Subcutaneous abdominal adipose tissue (tissue), 5 donors: ENCODE results near the gene NELFB.

Experiments
- H3K27ac ChIP-seq: one replicate; pipeline ENCODE4 v1.7.0; 2013; ENCODE audit warnings: low read depth, mild to moderate bottlenecking, inconsistent platforms, low read length, moderate library complexity
- H3K27me3 ChIP-seq, 5 donors: one replicate each; pipeline ENCODE4 v1.7.0; 2013; ENCODE audit warnings: low read length in 5 of 5, inconsistent platforms in 1 of 5; ENCODE audit not compliant: control insufficient read depth in 5 of 5, insufficient read depth in 4 of 5
- H3K36me3 ChIP-seq, 5 donors: one replicate each; pipeline ENCODE4 v1.7.0; 2013; ENCODE audit warnings: low read length in 5 of 5; ENCODE audit not compliant: control insufficient read depth in 5 of 5, insufficient read depth in 5 of 5
- H3K4me1 ChIP-seq, 5 donors: one replicate each; pipeline ENCODE4 v1.7.0; 2013; ENCODE audit warnings: low read length in 5 of 5, mild to moderate bottlenecking in 3 of 5, moderate library complexity in 1 of 5; ENCODE audit not compliant: control insufficient read depth in 5 of 5, insufficient read depth in 5 of 5
- H3K4me3 ChIP-seq, 5 donors: one replicate each; pipeline ENCODE4 v1.7.0; 2013; ENCODE audit warnings: low read length in 5 of 5, low read depth in 1 of 5
- H3K9ac ChIP-seq, 5 donors: one replicate each; pipeline ENCODE4 v1.7.0; 2013; ENCODE audit warnings: low read length in 5 of 5, mild to moderate bottlenecking in 4 of 5, moderate library complexity in 3 of 5
- H3K9me3 ChIP-seq, 5 donors: one replicate each; pipeline ENCODE4 v1.7.0; 2013; ENCODE audit warnings: low read length in 5 of 5; ENCODE audit not compliant: control insufficient read depth in 5 of 5
- donor health status: healthy.
- donor health status: healthy.
- donor health status: healthy.
- donor health status: healthy.
- donor health status: healthy.

The NELFB gene

DNA sequence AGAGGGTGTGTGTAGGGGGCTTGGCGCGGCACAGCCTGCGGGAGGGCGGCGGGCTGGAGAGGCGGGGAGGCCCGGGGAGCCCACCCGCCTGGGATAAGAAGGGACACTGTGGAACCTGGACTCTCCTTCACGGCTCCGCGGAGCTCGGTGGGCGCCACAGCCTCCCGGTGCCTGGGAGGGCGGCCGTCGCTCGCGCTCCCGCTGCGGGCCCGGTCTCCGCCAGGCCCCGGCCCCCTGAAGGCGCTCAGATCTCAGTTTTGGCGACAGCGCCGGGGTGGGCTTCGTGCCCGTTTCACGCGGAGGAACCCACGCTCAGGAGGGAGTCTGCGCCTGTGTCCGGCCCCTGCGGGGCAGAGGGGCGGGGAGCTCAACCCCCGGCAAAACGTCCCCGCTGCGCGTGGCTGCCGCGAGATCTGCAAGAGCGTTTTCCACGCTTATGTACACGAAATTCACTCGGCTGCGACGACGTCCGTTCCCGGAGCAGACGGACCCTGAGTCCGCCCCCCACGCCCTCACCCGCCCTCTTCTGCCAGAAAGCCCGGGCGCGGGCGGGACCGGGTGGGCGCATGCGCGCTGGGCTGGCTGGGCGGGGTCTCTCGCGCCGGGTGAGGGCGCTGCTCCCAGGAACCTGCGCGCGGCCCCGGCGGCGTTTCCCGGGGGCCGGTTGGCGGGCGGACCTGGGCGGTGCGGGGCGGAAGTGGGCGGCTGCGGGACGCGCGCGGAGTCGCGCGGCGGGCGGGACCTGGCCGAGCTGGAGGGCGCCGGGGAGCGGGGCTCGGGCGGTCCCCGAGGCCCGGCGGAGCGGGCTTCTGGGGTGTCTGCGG lies at the start of gene NELFB:
Gene NELFB, plus strand, starts transcription at position 704 of the 824 bp plus-strand sequence.
- H3K9me3 ChIP-seq: no peaks in the 10 kb centered on the region
- H3K9ac ChIP-seq: peak within 1 kb of the TSS; percentile 28 to 94 (median 83)
- H3K4me1 ChIP-seq: peaks cover 7 to 45% (median 38%) of the 10 kb centered on the region in 5 donors
- H3K27ac ChIP-seq: peak within 1 kb of the TSS; percentile 62
- H3K27me3 ChIP-seq: no peaks in the 10 kb centered on the region
- peaks cover 0 to 19% (median 17%) of the 10 kb centered on the region in 5 donors for H3K36me3 ChIP-seq
- H3K4me3 ChIP-seq: peak within 1 kb of the TSS; percentile 81 to 98 (median 91)

DNA sequence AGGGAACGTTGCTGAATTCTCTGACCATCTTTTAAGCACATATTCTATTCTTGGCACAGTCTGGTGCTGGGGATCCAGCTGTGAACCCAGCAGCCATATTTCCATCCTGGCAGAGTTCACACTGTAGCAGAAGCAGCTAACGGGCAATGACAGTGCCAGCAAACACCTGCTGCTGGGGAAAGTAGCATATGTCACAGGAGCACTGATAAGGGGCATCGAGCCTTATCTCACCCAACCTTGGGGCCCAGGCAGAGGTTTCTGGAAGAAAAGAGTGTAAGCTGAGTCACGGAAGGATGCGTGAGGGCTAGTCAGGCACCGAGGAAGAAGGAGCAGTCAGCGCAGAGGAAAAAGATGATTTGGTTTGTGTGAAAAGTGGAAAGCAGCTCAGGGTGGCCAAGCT lies 48.5 kb upstream of the NELFB start:
- Histone ChIP-seq H3K36me3 (peaks cover 0 to 7% (median 2%) of the 10 kb centered on the region in 5 donors), H3K27me3 (no peaks in the 10 kb centered on the region), H3K9me3 (no peaks in the 10 kb centered on the region), H3K9ac (peak overlapping the region in 3 of 5 donors; percentile 25 to 97 (median 94)), H3K4me1 (peaks cover 16 to 45% (median 44%) of the 10 kb centered on the region in 5 donors), H3K4me3 (peak overlapping the region in 3 of 5 donors; percentile 83 to 97 (median 96)), H3K27ac (no peak overlapping the region)

DNA sequence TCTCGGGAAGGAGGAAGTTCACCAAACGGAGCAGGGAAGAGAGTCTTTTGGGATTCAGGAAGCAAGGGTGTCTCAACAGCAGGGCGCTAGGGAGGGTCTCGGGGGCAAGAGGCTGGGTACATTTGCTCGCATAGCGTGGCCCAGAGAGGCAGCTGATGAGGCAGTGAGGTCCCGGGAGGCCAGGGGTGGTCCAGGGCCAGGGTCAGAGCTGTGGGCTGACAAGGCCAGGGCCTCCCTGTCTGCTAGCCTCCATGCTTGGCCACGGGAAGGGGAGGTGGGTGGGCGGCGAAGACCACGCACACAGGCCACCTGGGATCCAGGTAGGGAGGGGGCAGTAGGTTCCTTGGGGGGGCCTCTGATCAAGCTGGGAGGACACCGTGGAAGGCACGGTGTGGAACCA lies 43.6 kb upstream of the NELFB start:
- no peak overlapping the region for H3K9ac ChIP-seq
- H3K27ac ChIP-seq: no peak overlapping the region
- H3K9me3 ChIP-seq: no peaks in the 10 kb centered on the region
- peaks cover 0 to 20% (median 12%) of the 10 kb centered on the region in 5 donors for H3K36me3 ChIP-seq
- no peaks in the 10 kb centered on the region for H3K27me3 ChIP-seq
- peaks cover 3 to 8% (median 5%) of the 10 kb centered on the region in 5 donors for H3K4me1 ChIP-seq
- no peak overlapping the region for H3K4me3 ChIP-seq

DNA sequence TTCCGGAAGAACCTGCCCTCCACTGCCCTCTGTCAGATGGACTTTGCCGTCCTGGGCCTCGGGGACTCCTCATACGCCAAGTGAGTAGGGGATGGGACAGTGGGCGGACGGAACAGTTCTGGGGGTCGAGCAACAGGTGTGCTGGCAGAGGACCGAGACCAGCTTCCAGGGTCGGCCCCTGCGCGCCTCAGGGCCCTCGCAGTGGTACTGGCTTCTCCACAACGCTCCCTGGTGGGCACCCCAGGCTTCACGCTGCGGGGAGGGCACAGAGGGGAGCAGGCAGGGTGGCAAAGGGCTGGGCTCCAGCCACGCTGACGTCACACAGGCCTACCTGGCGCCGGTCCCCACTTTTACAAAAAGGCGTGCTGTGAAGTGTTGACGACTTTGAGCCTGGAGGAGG lies 42.6 kb upstream of the NELFB start:
- H3K27me3 ChIP-seq: no peaks in the 10 kb centered on the region
- peaks cover 0 to 22% (median 12%) of the 10 kb centered on the region in 5 donors for H3K36me3 ChIP-seq
- H3K9ac ChIP-seq: no peak overlapping the region
- H3K4me3 ChIP-seq: no peak overlapping the region
- H3K9me3 ChIP-seq: no peaks in the 10 kb centered on the region
- H3K27ac ChIP-seq: no peak overlapping the region
- peaks cover 0 to 10% (median 8%) of the 10 kb centered on the region in 5 donors for H3K4me1 ChIP-seq

DNA sequence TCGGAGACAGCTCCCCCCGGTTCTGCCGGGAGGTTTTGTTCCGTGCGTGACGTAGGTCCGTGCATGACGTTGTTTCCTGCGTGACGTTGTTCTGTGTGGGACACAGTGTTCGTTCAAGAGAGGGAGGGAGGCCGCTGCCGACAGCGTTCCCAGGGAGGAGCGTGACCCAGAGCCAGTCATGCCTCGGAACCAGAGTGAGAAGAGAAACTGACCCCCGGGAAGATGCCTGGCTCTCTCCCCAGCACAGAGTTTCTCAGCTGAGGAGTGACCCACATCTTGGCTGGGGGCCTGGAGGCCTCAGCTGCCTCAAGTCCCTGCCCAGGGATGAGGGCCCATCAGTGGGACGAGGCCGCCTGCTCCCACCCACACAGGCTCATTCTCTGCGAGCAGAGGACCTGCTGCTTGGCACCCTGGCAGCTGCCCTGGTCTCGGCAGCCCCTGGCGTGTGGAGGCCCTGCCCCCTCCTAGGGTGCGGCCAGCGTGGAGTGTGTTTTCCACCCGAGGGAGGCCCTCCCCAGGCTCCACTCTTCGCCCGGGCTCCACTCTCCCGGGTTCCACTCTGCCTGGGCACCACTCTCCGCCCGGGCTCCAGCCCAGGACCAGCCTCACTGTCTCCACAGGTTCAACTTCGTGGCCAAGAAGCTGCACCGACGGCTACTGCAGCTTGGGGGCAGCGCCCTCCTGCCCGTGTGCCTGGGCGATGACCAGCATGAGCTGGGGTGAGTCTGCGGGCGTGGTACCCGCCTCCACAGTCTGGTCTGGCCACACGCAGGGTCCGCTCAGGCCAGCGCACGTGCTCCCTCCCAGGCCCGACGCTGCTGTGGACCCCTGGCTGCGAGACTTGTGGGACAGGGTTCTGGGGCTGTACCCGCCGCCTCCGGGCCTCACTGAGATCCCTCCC lies 41.7 kb upstream of the NELFB start:
- Histone ChIP-seq H3K4me3 (no peak overlapping the region), H3K27me3 (no peaks in the 10 kb centered on the region), H3K27ac (no peak overlapping the region), H3K9ac (no peak overlapping the region), H3K9me3 (no peaks in the 10 kb centered on the region), H3K36me3 (peaks cover 0 to 22% (median 12%) of the 10 kb centered on the region in 5 donors), H3K4me1 (peaks cover 0 to 19% (median 17%) of the 10 kb centered on the region in 5 donors)

DNA sequence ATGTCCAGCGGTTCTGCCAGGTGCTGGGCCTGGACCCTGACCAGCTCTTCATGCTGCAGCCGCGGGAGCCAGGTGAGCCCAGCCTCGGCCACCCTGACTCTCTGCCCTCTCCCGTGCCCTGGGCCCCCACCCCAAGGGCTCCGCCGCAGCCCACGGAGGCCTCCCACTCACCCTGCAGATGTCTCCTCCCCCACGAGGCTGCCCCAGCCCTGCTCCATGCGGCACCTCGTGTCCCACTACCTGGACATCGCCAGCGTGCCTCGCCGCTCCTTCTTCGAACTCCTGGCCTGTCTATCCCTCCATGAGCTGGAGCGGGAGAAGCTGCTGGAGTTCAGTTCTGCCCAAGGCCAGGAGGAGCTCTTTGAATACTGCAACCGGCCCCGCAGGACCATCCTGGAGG lies 40.5 kb upstream of the NELFB start:
- no peak overlapping the region for H3K4me3 ChIP-seq
- H3K9ac ChIP-seq: no peak overlapping the region
- peaks cover 0 to 16% (median 12%) of the 10 kb centered on the region in 5 donors for H3K36me3 ChIP-seq
- H3K27me3 ChIP-seq: no peaks in the 10 kb centered on the region
- no peaks in the 10 kb centered on the region for H3K9me3 ChIP-seq
- peaks cover 0 to 24% (median 18%) of the 10 kb centered on the region in 5 donors for H3K4me1 ChIP-seq
- H3K27ac ChIP-seq: no peak overlapping the region

DNA sequence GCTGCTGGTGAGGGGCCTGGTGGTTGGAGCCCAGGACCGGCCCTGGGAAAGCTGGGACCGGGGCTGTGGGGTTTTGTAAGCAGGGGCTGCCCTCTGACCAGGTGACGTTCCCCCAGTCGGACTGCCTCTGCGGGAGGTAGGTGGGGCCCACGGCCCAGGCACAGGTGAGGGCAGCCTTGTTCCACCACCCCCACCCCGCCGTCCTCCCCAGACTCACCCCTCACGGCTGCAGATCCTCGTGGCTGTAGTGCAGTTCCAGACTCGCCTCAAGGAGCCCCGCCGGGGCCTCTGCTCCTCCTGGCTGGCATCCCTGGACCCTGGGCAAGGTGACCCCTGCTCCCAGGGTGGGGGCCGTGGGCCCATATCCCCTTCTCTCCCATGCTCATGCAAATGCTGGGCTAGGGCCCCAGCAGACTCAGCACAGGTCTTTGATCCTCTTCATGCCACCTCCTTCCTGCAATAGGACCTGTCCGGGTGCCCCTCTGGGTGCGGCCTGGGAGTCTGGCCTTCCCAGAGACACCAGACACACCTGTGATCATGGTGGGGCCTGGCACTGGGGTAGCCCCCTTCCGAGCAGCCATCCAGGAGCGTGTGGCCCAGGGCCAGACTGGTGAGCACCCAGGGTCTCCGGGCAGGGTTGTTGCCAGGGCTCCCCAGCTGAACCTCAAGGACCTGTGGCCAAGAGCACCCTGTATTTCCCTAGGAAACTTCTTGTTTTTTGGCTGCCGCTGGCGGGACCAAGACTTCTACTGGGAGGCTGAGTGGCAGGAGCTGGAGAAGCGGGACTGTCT lies 39.7 kb upstream of the NELFB start:
- no peak overlapping the region for H3K27ac ChIP-seq
- H3K9ac ChIP-seq: no peak overlapping the region
- H3K36me3 ChIP-seq: peaks cover 0 to 15% (median 12%) of the 10 kb centered on the region in 5 donors
- H3K27me3 ChIP-seq: no peaks in the 10 kb centered on the region
- H3K4me1 ChIP-seq: peaks cover 0 to 24% (median 18%) of the 10 kb centered on the region in 5 donors
- no peaks in the 10 kb centered on the region for H3K9me3 ChIP-seq
- H3K4me3 ChIP-seq: no peak overlapping the region

- Histone ChIP-seq H3K27me3 (no peaks in the 10 kb centered on the region), H3K27ac (no peak overlapping the region), H3K36me3 (peaks cover 0 to 15% (median 12%) of the 10 kb centered on the region in 5 donors), H3K9me3 (no peaks in the 10 kb centered on the region), H3K4me1 (peaks cover 0 to 24% (median 19%) of the 10 kb centered on the region in 5 donors), H3K9ac (no peak overlapping the region), H3K4me3 (no peak overlapping the region)
Measured at GRCh38 chr9:137216188-137216965, 38.8 kb upstream of the NELFB start.
